A673 (cell line): Measurements from ENCODE around the gene ADGRG7. TPM values are rescaled to one million over a fixed set of nuclear protein-coding genes. Genes with fewer than 3 reads are reported as not detected.
"Not testable (repeated sequence)": the region's sequence is repeated elsewhere in the genome, so short reads cannot be mapped to it uniquely, and the experiment has no call there.

Source experiments
- BruUV-seq: library from RNA; stranded (reverse); fragments of 400-500 nt; replicated peaks from 2 replicates; lab custom pipeline; 2021; lab: Mats Ljungman, UMichigan
- CTCF ChIA-PET: fragments of 300-600 bp; sonication (Branson Sonifier 250); formaldehyde crosslinking; loops from one replicate; lab custom pipeline; 2022; ENCODE audit warnings: antibody characterized with exemption; lab: Charles Lee
- POLR2A ChIA-PET: fragments of 300-600 bp; sonication (Branson Sonifier 250); formaldehyde crosslinking; loops from one replicate; lab custom pipeline; 2022; ENCODE audit warnings: antibody characterized with exemption; ENCODE audit not compliant: low non-redundant PET; lab: Charles Lee
- DNase-seq: peaks from one replicate; pipeline ENCODE4 v3.0.0-alpha.2; 2015; ENCODE audit warnings: low spot score
- H3K27ac ChIP-seq: fragments of 200-600 bp; sonication (generic); 2 replicates; pipeline ENCODE4 v1.5.1; 2016; ENCODE audit warnings: mixed run types, low read depth, mild to moderate bottlenecking, mixed read lengths, antibody characterized with exemption, low read length; ENCODE audit not compliant: poor library complexity, severe bottlenecking
- H3K27me3 ChIP-seq: fragments of 200-600 bp; sonication (generic); replicated peaks from 2 replicates; pipeline ENCODE4 v1.6.1; 2017; ENCODE audit warnings: mixed run types, low read depth, mild to moderate bottlenecking, mixed read lengths, antibody characterized with exemption, low read length; ENCODE audit not compliant: insufficient read depth, poor library complexity
- H3K36me3 ChIP-seq: fragments of 200-600 bp; sonication (generic); 2 replicates; pipeline ENCODE4 v1.6.1; 2016; ENCODE audit warnings: mixed run types, mild to moderate bottlenecking, mixed read lengths, antibody characterized with exemption, low read length; ENCODE audit not compliant: insufficient read depth, poor library complexity, severe bottlenecking
- H3K4me1 ChIP-seq: fragments of 200-600 bp; sonication (generic); 2 replicates; pipeline ENCODE4 v1.6.1; 2017; ENCODE audit warnings: mixed run types, mild to moderate bottlenecking, mixed read lengths, antibody characterized with exemption, low read length; ENCODE audit not compliant: insufficient read depth, poor library complexity, severe bottlenecking
- H3K4me3 ChIP-seq: fragments of 200-600 bp; sonication (generic); 2 replicates; pipeline ENCODE4 v1.5.1; 2016; ENCODE audit warnings: low read depth, mixed run types, mild to moderate bottlenecking, mixed read lengths, low read length; ENCODE audit not compliant: poor library complexity, severe bottlenecking
- H3K9me3 ChIP-seq: fragments of 200-600 bp; sonication (generic); 2 replicates; pipeline ENCODE4 v1.6.1; 2016; ENCODE audit warnings: mixed run types, low read depth, mild to moderate bottlenecking, mixed read lengths, antibody characterized with exemption, low read length; ENCODE audit not compliant: poor library complexity, severe bottlenecking
- CTCF ChIP-seq: fragments of 300-800, 200-600 bp; sonication (generic); conservative IDR thresholded peaks from 2 replicates; pipeline ENCODE4 v1.5.1; 2017; ENCODE audit warnings: low read depth, mild to moderate bottlenecking, antibody characterized with exemption, low read length, moderate library complexity, mixed read lengths
- EZH2 ChIP-seq: fragments of 200-600 bp; sonication (generic); IDR thresholded peaks from 2 replicates; pipeline ENCODE4 v1.6.1; 2017; ENCODE audit warnings: borderline replicate concordance, low read depth, mild to moderate bottlenecking, mixed read lengths, antibody characterized with exemption, low read length; ENCODE audit not compliant: poor library complexity, severe bottlenecking
- intact Hi-C: fragments of 100-400 bp; cut with micrococcal nuclease; formaldehyde crosslinking; loops from one replicate; pipeline ENCODE4 v1.10.0; 2022; ENCODE audit not compliant: unreplicated experiment
- total RNA-seq: library from RNA; stranded (reverse); gene quantifications from 2 replicates; pipeline ENCODE4 v1.2.3, GENCODE V29; 2021

The ADGRG7 gene
- total RNA-seq, 1 experiment from 2014 or later = 2.4 TPM

DNA sequence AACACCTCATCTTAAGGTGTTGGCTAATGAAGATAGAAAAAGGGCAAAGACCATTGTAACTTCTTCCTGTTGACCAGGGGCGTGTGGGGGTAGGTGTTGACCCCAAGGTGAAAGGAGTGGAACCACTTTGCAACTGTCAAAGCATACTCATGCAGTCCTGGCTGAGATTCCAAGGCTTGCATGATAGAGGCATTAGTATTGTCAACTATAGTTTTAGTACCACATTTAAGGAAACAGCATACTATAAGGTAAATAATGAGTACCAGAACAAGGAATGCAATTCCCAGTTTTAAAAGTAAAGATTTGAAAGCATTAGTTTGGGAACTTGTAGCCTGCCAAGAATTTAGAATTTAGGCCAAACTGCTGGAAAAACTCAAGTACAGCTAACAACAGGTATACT, 27.8 kb upstream of the ADGRG7 start:
- Histone ChIP-seq H3K27me3 (no peaks in the 10 kb centered on the region), H3K9me3 (peaks cover 8% of the 10 kb centered on the region), H3K4me3 (no peak overlapping the region), H3K27ac (no peak overlapping the region), H3K36me3 (no peaks in the 10 kb centered on the region), H3K4me1 (no peaks in the 10 kb centered on the region)
- TF ChIP-seq EZH2 (no peak), CTCF (no peak)
- intact Hi-C loops = no loop called here
- POLR2A ChIA-PET = no interaction called here
- CTCF ChIA-PET = no interaction called here
- BruUV-seq = no TSS peak
- DNase-seq = no peak

- DNase-seq, H3K27ac ChIP-seq, H3K4me3 ChIP-seq, CTCF ChIA-PET, BruUV-seq, H3K27me3 ChIP-seq, POLR2A ChIA-PET, H3K9me3 ChIP-seq, H3K36me3 ChIP-seq, intact Hi-C loops, H3K4me1 ChIP-seq: not testable (repeated sequence)
Observed at GRCh38 chr3:100582157-100582556, 27.2 kb upstream of the ADGRG7 start.

DNA sequence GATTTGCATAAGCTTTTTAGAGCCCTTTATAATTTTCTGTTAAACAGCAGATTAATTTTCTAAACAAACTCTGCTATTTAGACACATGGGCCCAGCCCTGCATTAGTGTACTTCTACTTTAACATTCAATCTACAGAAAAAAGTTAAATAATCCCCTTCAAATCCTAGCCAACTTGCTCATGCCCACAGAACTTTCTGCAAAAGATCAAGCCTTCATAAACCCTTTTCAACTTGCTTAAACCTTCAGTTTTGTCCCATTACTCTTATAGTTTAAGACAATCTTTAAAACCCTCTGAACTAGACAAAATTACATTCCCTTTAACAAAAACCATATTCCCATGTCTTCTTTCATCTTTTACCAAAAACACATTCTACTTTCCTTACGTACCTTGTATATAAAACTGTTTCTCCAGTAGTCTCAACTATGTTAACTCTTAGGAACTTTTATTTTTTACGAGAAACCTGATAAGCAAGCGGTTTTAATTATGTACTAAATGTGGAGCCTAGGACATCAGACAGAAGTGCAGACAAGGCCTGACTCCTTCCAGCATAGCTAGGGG, 25.2 kb upstream of the ADGRG7 start:
- POLR2A ChIA-PET = no interaction called here
- no peaks in the 10 kb centered on the region for H3K27me3 ChIP-seq
- peaks cover 8% of the 10 kb centered on the region for H3K9me3 ChIP-seq
- no peak for DNase-seq
- TF ChIP-seq CTCF (no peak), EZH2 (no peak)
- no peaks in the 10 kb centered on the region for H3K4me1 ChIP-seq
- intact Hi-C loops = no loop called here
- CTCF ChIA-PET = no interaction called here
- no TSS peak for BruUV-seq
- H3K4me3 ChIP-seq = no peak overlapping the region
- no peak overlapping the region for H3K27ac ChIP-seq
- H3K36me3 ChIP-seq = no peaks in the 10 kb centered on the region

DNA sequence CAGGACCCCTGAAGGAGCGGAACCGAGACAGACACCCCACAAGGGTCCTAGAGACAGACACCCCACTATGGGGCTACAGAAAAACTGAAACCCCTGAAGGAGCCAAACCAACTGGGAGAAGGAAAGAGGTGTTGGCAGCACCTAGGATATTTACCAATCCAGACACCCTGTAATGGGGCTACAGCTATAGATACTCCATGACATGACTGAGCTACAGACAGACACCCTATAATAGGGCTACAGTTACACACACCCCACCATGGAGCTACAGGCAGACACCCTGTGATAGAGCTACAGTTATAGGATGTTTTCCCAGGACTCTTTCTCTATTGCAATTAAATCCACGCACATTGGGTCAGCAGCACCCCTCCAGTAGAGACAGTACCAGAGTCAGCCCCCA, 22.6 kb upstream of the ADGRG7 start:
- H3K4me1 ChIP-seq = peaks cover 4% of the 10 kb centered on the region
- no peak overlapping the region for H3K27ac ChIP-seq
- no peaks in the 10 kb centered on the region for H3K36me3 ChIP-seq
- H3K4me3 ChIP-seq = no peak overlapping the region
- TF ChIP-seq CTCF (no peak), EZH2 (no peak)
- BruUV-seq = no TSS peak
- CTCF ChIA-PET = no interaction called here
- POLR2A ChIA-PET = no interaction called here
- DNase-seq = no peak
- H3K9me3 ChIP-seq = peaks cover 8% of the 10 kb centered on the region
- intact Hi-C loops = no loop called here
- H3K27me3 ChIP-seq = no peaks in the 10 kb centered on the region
